Measurements from ENCODE around the gene TTC23.

The TTC23 gene, protein sequence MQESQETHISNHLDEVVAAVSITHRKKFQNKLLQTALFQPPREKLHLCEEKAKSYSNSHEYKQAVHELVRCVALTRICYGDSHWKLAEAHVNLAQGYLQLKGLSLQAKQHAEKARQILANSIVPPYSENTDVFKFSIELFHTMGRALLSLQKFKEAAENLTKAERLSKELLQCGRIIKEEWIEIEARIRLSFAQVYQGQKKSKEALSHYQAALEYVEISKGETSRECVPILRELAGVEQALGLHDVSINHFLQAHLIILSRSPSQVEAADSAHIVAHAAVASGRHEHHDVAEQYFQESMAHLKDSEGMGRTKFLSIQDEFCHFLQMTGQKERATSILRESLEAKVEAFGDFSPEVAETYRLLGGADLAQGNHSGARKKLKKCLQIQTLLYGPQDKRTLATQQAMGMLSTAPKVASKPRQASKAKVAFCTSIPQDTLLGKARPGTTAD

DNA sequence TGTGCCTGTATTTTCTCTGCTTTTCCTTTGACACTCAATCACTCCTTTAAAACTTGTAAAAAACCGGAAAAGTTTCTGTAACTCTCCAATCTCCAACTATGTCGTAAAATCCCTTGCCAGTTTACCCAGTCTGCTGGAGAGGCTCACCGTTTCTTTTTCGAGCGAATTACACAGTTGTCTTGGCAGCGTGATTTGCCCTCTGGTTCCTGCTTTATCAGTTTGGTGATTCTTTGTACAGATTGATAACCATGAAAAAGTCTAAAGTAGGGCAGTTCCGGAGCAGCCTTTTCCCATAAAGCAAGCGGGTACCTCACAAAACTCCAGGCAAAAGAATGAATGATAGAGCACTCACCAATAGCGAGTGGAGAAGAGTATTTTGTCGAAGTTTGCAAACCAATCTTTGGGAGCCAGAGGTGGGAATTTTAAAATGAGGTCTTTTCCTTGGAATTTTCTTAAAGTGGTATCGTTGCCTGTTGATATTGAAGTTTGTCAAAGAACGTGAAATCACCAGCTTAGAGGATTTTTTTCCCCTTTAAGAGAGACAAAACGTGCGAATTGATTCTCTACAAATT lies at the start of gene TTC23:
TTC23 (minus strand) TSS at position 312 of the 572 bp plus-strand sequence. CDS start 20,869 bp downstream, outside the sequence.
- no peak for DNase-seq (ENCODE audit: low read depth)
- peak within 1 kb of the TSS; percentile 87 for H3K4me3 ChIP-seq (ENCODE audit: low read depth, low read length)
- TF ChIP-seq, protein P1, sequence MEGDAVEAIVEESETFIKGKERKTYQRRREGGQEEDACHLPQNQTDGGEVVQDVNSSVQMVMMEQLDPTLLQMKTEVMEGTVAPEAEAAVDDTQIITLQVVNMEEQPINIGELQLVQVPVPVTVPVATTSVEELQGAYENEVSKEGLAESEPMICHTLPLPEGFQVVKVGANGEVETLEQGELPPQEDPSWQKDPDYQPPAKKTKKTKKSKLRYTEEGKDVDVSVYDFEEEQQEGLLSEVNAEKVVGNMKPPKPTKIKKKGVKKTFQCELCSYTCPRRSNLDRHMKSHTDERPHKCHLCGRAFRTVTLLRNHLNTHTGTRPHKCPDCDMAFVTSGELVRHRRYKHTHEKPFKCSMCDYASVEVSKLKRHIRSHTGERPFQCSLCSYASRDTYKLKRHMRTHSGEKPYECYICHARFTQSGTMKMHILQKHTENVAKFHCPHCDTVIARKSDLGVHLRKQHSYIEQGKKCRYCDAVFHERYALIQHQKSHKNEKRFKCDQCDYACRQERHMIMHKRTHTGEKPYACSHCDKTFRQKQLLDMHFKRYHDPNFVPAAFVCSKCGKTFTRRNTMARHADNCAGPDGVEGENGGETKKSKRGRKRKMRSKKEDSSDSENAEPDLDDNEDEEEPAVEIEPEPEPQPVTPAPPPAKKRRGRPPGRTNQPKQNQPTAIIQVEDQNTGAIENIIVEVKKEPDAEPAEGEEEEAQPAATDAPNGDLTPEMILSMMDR (IDR thresholded peaks at IDR 0.05; ENCODE audit: insufficient read depth, low read depth, low read length, missing control alignments) = no peak

DNA sequence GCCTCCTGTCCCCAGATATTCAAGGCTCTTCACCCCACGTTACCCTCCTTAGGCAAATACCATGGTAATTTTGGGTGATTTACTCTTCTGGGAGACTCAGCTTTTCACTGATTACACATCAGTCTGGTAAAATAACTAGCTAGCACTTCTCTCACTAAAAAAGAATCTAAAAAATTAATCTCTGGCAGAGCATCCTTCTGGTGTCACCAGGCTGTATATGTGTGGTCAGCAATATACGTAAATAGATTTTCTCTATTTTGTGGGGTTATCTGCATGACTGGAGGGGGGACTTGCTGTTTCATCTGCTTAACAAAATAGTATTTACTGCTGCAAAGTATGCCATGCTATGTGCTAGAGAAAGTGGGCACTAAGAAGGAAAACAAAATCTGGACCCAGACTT lies 47.0 kb upstream of the TTC23 start:
- no peak for DNase-seq (ENCODE audit: low read depth)
- TF ChIP-seq, protein P1 (IDR thresholded peaks at IDR 0.05; ENCODE audit: insufficient read depth, low read depth, low read length, missing control alignments) = no peak
- H3K4me3 ChIP-seq (ENCODE audit: low read depth, low read length) = no peak overlapping the region

DNA sequence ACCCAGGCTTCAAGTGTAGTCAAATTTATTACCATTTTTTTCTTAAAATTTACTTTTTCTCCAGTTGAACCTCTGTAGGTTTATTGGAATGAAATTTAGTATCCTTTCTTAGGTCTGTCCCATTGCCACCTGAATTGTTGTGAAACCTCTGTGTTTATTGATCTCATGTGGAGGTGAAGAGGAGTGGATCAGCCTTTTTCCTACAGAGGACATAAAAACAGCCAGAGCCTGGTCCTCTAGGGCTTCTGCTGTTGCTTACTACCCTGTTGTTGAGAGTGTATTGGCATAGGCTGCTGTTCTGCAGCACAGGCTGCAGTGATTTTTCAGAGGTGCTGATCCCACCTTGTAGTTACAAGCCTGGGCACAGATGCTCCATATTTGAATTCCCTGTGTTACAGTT lies 46.5 kb upstream of the TTC23 start:
- H3K4me3 ChIP-seq (ENCODE audit: low read depth, low read length) = no peak overlapping the region
- TF ChIP-seq, protein P1 (IDR thresholded peaks at IDR 0.05; ENCODE audit: insufficient read depth, low read depth, low read length, missing control alignments) = no peak
- DNase-seq (ENCODE audit: low read depth) = no peak

DNA sequence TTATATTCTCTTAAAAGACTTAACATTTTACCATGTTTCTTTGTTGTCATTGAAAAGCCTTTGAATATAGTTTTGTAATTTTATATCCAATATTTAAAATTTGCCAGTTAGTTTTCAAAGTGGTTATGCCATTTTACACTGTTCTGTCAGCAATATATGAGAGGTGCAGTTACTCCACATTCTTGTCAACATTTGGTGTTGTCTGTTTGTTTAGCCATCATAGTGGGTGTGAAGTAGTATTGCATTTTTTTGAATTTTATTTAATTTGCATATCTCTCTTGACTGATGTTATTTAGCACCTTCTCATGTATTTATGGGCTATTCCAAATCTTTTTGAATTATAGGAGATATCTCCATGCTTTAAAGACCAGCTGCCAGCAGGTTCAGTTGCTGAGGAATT lies 42.3 kb upstream of the TTC23 start:
- DNase-seq (ENCODE audit: low read depth) = no peak
- no peak overlapping the region for H3K4me3 ChIP-seq (ENCODE audit: low read depth, low read length)
- TF ChIP-seq, protein P1 (IDR thresholded peaks at IDR 0.05; ENCODE audit: insufficient read depth, low read depth, low read length, missing control alignments) = no peak

DNA sequence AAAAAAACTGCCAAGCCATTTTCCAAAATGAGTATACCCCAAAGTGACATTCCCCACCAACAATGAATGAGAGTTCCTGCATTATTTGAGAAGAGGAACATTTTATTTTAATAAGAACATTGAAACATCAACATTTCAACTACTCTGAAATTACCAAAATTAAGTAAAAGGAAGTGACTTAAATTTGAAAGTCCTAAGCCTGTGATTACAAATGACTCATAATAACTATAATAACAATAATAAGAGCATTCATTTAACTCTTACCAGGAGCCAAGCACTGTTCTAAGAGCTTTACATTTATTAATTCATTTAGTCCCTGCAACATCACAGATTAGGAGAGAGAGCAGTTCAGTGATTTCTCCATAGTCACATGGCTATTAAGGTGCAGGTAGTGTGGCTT lies 34.3 kb upstream of the TTC23 start:
- no peak overlapping the region for H3K4me3 ChIP-seq (ENCODE audit: low read depth, low read length)
- DNase-seq (ENCODE audit: low read depth) = no peak
- TF ChIP-seq, protein P1 (IDR thresholded peaks at IDR 0.05; ENCODE audit: insufficient read depth, low read depth, low read length, missing control alignments) = no peak

DNA sequence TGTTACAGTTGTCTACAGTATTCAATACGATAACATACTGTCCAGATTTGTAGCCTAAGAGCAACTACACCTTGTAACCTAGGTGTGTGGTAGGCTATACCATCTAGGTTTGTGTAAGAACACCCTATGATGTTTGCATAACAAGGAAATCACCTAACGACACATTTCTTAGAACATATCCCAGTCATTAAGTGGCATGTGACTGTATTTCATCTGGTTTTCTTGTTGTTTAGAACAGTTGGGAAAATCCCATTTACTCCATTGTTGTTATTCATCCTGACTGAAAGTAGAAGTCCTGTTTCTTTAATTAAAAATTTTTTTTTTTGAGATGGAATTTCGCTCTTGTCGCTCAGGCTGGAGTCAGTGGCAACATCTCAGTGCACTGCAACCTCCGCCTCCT lies 33.2 kb upstream of the TTC23 start:
- no peak overlapping the region for H3K4me3 ChIP-seq (ENCODE audit: low read depth, low read length)
- TF ChIP-seq, protein P1 (IDR thresholded peaks at IDR 0.05; ENCODE audit: insufficient read depth, low read depth, low read length, missing control alignments) = no peak
- DNase-seq (ENCODE audit: low read depth) = no peak

All from GM12865 (cell line).